CD4-positive, alpha-beta T cell treated with Interleukin-15 for 1 hour (primary cell): ENCODE measurements around the gene PRXL2A.
A peak's percentile ranks its signal among the peaks of the same experiment; 100 is the strongest.
"Not testable (repeated sequence)": the region's sequence is repeated elsewhere in the genome, so short reads cannot be mapped to it uniquely, and the experiment has no call there.

Source experiments
- DNase-seq: peaks from one replicate; pipeline ENCODE4 v3.0.0-alpha.2; 2020

The PRXL2A gene

DNA sequence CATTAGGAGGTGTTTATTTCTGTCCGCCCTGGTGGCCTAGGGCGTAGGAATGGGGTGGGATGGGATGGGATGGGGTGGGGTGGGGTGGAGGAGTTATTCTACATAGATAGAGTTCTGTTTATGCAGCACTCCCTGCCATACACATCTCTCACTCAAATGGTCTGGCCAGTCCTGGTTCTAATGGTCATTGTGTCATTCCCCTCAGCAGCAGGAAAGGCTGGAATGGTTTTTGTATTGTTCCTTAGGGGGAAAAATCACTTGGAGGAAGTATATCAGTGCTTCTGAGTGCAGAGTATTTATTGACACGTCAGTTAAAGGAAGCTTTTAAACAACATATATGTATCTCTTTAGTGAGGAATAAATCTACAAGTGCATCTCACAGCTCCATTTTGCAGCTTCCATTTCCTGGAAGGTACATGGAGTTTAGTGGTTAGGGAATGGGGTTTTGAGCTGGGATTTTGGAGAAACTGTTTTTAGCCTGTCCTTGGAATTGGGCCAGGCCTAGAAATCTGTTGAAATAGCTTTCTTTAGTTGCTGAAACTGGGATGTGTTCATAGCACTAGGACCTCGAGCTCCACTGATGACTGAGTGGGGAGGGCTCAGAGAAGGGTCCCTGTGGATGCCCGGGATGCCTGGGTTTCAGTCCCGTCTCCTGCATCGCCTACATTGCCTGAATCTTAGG is 54.1 kb downstream of the PRXL2A start:
- no peak for DNase-seq

DNA sequence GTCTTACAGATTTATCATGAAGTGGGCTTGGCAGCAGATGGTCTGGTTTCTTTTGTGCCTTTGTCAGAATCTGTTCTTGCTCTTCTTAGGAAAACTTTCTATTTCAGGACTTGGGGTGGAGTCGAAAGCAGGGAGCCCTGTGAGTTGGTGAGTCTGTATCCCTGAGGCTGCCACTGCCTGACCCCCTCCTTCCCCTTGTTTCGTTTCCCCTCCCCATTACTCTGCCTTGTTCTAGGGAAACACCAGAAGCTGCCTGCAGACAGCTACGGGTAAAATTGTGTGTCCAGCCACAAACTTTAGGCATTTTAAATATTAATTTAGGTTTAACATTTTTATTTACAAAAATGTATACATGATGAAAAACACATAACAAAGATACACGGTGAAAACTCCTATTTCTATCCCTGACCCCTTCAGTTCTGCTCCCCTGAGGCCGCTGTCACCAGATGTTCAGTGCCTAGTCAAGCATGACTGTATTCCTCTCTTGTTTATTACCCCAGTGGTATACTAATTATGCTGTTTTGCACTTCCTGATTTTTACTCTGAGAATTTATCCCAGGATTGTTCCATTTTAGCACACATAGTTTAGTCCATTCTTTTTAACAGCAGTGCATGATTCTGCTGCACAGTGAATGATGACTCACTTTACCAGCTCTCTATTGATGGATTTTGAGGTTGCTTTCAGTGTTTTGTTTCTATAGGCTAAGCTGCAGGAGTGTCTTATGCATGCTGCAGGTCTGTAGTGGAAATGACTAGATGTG is 54.8 kb downstream of the PRXL2A start:
- DNase-seq: no peak

DNA sequence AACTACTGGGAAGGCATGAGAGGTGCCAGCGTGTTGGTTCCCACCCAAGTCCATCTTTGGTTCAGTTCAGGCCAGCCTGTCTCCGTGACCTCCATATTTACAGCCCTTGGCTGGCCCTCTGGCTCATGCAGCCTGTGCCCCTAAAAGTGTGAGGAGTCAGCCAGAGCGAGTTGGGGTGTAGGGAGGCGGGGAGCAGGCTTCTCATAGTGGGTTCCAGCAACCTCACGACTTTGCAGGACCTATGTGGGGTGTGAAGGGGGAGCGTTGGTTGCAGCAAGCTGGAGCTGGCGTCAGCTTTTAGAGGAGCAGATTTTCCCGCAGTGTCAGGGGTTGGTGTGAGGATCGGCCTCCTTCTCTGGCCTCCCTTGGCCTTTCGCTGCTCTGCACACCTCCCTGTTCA is 55.5 kb downstream of the PRXL2A start:
- no peak for DNase-seq

DNA sequence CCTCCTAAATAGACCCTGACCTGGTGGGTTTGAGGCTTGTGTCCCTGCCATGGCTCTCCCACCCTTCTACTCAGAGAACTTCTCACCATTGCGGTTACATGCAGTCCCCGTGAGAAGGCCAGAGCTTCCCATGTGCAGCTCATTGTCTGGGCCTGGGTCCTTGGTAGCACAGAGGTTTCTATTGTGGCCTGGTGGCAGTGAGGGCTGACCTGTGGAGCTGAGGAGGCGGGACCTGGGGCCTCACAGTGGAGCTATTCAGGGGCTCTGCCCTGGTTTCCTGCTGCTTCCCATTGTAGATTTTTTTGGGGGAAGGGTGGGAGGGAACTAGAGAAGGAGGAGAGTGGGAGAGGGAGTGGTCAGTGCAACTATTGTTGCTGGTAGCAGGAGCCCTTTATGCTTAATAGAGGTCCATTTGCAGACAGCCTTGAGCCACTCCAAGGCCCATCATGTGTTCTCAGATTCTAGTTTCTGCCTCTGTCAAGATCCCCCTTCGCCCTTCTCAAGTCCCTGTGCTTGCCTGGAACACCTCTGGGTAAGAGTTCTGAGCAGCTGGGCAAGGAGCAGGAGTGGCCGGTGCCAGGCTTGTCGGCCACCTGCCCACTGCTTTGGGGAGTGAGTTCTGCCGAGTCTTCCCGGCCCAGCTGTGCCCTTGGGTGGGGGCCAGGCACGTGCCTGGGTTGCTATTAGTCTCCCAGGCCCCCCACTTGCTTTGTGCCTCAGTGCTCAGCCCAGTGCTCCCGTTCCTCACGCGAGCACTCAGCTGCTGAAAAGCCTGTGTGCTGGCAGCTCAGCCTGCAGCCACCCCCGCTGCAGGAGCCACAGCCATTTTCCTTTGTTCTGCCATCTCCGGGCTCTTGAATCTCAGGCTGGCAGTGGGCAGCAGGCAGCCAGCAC is 56.5 kb downstream of the PRXL2A start:
- no peak for DNase-seq

DNA sequence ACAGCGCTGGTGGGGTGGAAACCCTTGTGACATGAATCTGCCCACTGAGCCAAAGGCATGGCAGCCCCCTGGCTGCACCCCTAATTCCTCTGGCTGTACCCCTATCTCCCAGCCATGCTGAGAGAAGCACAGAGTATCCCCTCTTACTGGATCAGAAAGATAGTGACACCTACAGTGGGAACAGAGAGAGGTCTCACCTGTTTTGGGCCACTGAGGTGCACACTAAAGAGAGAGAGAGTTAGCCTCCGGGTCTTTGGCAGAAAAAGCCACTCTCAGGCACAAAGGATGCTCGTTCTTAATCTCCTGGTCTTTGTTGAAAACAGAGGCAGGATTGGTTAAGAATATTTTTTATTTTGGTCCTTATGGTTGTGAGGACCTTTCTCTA is 57.1 kb downstream of the PRXL2A start:
- DNase-seq: no peak

DNA sequence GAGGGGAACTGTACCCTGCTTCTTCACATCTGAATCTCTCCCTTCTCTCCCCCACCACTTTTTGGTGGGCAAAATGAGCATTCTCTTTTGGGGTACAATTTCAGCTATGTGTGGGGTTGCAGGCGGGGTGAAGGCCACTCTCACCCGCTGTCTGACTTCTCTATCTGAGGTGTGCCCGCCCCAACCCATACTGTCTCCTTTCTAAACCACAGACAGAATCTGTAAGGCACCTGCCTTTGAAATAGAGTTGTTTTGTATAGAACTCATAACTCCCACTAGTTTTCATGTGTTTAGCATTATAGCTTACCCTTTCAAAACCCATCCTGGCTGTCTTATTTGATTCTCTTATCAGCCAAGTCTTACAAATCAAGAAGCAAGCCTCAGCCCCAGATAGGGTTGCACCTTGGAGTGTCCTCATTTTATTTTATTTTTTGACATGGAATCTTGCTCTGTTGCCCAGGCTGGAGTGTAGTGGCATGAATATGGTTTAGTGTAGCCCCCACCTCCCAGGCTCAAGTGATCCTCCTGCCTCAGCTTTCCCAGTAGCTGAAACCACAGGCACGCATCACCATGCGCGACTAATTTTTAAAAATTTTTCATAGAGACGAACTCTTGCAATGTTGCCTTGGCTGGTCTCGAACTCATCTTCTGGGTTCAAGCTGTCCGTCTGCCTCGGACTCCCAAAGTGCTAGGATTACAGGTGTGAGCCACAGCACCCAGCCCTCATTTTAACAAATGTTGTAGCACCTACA is 57.7 kb downstream of the PRXL2A start:
- peak; percentile 60 for DNase-seq

DNA sequence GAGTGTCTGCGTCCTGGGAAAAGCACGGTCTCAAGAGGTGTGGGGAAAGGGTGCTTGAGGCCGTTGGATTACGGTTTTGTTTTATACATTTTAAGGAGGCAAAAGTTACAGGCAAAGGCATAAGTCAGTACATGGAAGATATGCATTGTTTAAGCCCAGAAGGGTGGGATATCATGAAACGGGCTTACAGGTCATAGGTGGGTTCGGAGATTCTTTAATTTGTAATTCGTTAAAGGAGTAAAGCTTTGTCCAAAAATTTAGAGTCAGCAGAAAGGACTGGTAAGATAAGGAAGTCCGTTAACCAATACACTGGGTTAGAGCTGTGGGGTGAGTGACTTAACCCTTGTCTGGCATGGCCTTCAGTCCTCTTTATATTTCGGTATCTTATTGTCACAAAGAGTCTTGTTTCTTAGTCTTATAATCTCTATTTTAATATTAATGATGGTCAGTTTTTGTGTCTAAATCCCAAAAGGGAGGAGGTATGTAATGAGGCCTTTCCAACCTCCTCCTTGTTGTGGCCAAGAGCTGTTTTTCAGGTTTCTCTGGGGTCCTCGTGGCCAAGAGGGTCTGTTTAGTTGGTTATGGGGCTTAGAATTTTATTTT is 58.5 kb downstream of the PRXL2A start:
- no peak for DNase-seq

DNA sequence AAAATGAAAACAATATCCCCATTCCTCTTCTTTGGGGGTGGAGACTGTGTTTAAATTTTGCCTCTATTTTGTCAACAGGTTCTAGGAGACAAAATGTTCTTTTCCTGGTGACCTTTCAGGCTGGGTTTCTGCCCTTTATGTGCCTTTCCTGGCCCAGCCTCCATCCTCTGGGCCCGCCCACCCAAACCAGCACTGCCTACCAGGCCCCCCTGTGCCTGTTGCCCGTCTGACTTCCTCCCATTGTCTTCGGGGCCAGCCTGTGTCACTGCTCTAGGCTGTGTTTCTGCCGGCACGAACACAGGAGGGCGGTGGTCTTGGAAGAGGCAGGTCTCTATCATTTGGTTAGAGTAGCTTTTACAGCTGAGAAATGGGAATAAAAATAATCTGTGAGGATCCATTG is 59.7 kb downstream of the PRXL2A start:
- DNase-seq: peak; percentile 64

DNA sequence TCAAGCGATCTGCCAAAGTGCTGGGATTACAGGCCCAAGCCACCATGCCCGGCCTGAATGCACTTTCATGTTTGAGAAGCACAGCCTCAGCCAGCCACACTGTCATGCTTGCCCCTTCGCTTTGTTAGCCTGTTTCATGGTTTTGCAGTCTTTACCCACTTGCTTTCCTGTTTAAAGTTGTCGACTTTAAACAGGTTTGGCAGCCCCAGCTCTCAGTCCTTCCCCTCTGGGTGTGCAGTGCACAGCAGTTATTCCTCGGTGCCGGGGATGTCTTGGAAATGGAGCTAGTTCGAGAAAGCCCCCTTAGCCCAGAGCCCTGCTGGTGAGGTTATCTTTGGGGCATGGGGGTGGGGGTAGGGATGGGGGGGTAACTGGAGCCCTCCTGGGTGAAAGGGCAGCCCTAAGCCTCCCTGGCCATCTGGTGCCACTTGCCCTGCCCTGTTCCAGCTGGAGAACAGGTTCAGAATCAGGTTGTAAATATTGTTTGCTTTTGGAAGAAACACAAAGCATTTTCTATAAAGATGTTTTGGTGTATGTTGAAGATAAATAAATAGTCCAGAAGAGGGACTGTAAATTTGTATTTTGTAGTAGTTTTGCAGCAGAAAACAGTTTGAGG is 60.6 kb downstream of the PRXL2A start:
- no peak for DNase-seq

DNA sequence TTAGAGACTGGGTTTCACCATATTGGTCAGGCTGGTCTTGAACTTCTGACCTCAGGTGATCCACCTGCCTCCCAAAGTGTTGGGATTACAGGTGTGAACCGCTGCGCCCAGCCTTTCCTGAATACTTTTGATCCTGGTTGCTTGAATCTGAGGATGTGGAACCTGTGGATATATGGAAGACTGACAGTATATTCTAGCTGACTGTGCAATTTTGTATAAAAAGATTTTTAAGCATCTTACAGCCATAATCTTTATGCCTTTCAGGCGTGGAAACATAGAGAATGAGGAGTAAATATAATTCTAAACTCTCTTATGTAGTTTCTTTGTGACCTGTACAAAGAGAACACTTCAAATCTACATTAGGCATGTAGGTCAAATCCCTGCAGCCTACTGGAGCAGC is 61.9 kb downstream of the PRXL2A start:
- DNase-seq: no peak

DNA sequence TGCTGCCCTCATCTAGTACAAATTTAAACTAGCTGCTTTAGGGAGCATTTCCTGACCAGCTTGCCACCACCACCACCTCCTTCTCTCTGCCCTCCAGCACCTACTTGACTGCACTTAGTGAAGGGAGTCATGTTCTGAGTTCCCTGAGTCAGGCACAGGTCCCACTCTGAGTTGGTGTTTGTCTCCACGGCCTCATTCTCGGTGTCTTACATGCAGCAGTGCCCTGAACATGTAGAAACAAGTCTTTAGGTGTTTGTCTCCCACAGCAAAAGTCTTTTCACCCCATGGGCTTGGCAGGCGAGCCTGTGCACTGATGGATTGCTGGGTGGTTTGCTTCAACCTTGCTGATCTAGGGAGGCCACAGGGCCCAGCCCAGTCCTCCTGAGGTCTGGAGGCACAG is 62.6 kb downstream of the PRXL2A start:
- DNase-seq: no peak

DNA sequence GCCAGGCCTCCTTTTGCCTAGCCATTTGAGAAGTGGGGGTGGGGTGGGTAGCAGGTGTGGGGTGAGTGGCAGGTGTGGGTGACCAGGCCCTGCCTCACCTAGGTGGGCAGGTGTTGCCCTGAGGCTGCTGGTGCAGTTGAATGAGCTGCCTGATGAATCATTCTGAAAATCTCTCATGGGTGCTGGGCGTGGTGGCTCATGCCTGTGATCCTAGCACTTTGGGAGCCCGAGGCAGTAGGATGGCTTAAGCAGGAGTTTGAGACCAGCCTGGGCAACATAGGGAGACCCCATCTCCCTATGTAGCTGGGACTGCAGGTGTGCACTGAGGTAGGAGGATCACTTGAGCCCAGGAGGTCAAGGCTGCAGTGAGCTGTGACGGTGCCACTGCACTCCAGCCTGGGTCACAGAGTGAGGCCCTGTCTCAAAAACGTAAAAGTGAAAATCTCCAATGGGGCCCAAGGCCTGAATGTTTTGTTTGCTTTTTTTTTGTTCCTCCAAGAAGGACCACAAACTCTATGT is 63.4 kb downstream of the PRXL2A start:
- no peak for DNase-seq

DNA sequence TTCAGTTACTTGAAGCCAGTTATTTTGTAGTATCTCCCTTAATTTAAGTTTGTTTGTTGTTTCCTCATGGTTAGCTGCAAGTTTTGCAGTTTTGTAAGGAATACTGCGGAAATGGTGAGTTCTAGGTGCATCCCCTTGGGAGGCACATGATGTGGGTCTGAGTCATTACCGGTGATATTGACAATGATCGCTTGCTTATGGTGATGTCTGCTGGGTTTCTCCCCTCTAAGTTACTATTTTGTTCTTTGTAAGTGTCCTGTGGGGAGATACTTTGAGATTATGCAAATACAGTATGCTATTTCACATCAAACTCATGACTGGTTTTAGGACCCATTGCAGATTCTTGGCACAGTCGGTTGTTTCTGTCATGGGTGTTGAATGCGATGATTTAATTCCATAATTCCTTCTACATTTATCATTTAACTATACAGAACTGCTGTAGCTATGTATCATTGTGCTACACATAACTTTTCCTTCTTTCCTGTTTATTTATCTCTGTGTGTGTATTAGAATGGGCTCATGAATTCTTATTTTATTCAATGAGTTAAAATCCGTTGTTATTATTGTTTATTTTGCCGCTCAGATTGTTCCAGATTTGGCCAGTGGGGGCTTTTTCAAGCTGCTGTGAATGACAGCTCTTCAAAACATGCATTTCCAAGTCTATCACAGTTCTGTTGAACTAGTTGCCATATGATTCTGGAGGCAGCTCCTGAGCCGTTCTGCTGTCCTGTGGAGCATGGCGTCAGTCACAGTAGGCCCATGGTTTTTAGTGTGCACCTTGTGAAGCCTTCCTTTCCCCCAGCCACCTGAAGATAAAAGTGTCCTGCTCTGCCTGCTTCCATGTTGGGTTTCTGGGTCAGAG is 64.1 kb downstream of the PRXL2A start:
- DNase-seq: no peak

DNA sequence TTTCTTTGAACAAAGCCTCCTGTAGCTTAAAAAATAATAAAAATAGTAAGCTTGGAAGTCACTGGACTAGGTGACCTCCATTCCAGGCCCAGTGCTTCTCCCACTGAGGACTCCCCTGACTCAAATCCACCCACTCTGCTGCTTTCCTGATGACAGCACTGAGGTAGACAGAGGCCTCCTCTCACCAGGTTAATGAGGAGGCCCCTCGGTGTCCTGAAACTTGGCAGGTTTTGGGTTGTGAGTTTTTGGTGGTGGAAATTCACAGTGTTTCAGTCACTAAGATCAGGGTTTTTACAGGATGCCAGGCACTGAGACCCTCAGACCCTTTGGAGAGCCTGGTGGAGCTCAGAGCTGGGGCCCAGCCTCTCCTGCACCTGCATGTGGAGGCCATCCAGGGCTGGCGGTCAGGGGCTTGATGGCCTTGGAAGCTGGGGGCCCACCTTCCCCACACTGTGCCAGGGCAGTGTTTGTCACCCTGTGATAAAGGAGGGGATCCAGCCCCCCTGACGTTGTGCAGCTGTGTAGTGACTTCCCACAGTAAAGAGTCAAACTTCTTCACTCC is 64.8 kb downstream of the PRXL2A start:
- DNase-seq: no peak

DNA sequence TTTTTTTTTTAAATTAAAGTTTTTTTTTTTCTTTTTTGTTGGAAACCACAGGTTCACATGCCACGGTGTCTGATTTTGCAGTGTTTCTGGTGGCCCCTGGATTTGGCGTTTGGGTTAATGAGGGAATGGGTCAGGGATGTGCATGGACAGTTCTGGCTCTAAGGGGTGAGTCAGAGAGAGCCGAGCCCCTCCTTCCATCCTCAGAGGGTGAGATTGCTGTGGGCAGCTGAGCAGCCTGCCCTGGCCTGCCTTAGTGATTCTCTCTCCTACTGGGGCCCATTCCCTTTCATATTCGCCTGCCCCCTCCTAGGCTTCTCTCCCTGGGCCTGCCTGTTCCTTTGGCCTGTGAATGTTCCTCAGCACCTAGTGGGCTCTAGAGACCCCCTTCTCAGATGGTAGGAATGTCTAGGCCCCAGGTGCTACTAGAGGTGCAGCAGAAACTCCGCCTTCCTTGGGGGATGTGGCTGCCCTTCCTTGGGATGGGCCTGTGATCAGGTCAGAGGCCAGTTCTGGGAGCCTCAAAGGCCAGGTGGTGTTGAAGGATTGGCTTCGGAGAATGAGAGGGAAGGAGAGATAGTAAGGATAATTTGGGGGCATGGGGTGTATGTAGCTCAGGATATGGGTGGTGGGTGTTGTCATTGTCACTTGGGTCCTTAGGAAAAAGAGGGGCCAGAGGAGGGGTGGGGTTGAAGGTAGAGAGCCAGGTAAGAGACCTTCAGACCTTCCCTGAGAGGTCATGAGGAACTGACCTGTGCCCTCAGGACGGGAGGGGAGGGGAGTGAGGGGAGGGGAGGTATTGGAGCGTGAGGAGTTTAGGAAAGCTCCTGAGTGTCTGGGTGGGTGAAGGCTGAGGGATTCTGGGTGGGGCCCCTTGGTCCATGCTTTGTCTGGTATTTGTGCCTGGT is 65.6 kb downstream of the PRXL2A start:
- no peak for DNase-seq

DNA sequence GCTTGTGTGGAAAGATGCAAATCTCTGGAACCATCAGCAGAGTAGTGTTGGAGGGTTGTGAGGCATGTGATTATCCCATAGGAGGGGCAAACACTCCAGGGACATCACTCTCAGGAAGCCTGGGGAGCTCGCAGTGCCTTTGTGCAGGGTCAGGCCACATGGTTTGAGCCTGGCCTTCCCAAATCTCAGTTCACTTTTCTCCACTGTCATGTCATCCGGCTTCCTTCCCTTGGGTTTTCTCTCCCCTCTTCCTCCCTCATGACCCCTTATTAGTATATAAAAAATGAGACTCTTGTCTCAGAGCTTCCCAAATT is 66.2 kb downstream of the PRXL2A start:
- no peak for DNase-seq

DNA sequence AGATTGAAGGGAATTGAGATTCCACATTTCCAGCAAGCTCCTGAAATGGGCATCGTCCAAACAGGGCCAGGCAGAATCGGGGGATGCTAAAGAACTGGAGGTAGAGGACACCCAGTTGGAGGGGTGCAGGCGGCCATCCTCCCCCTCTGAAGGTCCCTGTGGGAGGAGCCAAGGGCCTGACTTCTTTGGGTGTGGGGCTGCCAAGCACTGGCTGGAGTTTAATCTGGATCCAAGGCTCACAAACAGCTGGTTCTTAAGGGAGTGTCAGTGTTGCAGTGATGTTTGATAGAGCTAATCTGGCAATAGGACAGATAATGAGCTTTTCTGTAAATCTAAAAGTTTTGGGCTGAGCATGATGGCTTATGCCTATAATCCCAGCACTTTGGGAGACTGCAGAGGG is 66.6 kb downstream of the PRXL2A start:
- no peak for DNase-seq

DNA sequence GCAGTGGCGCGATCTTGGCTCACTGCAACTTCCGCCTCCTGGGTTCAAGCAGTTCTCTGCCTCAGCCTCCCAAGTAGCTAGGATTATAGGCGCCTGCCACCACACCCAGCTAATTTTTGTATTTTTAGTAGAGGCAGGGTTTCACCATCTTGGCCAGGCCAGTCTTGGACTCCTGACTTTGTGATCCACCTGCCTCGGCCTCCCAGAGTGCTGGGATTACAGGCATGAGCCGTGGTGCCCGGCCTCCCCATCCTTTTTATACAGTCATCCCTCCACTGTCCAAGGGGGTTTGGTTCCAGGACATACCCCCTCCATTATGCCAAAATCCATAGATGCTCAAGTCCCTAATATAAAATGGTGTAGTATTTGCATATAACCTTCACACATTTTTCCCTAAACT is 67.3 kb downstream of the PRXL2A start:
- not testable (repeated sequence) for DNase-seq

DNA sequence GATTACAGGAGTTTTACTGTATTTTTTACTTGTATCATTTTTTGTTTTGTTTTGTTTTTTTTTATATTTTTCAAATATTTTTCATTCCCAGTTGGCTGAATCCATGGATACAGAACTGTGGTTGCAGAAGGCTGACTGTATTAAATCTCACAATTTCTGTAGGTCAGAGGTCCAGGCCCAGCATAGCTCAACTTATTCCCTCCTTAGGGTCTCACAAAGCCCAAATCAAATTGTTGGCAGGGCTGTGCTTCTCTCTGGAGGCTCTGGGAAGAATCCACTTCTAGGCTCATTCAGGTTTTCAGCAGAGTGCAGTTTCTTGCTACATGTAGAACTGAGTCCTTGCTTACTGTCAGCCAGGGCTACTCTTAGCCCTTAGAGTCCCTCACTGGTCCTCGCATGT is 68.3 kb downstream of the PRXL2A start:
- no peak for DNase-seq

DNA sequence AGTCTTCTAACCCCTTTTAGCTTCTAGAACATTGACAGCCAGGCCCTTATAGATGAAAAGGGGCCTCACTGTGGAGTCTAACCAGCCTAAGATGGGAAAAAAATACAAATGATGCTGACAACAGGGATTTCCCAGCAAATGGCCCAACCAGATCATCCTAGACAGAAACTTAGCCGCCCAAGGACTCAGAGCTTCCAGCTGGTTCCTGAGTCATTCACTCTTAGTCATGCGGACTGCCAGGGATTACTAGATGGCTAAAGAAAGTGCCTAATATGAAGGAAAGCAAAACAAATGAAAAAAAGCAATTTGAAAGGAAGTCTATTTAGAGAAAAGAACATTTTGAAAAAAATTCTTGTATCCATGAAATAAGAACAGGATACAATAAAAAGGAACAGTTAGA is 69.5 kb downstream of the PRXL2A start:
- DNase-seq: no peak
